Measurements from ENCODE around the gene MAP3K14.

MAP3K14 gene

GRCh38 chr17:45298546-45299285 is 18.1 kb downstream of the MAP3K14 start:
- no peak for DNase-seq

DNA sequence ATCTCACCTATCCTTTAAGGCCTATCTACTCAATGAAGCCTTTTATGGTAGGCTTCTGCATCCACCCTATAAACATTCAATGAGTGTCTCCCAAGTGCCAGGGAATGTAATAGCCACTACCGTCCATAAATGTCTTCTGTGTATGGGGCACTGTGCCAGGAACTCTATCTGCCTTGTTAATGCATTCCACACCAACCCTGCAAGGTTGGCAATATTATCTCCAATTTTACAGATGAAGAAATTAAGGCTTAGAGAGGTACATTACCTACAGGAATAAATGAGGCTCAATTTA is 20.0 kb downstream of the MAP3K14 start:
- DNase-seq: no peak

- peak; percentile 46 for DNase-seq
Measured at GRCh38 chr17:45296003-45296832, 20.6 kb downstream of the MAP3K14 start.

DNA sequence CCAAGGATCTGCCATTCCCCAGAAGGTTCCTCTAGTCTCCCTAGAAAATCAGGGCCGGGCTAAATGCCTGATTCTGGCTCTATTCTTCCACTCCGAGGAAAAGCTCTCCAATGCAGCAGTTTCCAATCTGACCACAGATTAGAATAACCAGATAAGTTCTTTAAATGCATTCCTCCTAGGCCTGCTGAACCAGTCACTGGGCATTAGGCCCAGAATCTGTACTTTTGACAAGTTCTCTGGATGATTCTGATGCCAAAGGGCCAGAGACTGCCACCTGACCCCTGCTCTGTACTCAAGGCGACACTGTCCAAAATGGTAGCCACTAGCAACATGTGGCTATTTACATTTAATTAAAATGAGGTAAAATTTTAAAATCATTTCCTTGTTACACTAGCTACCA is 22.3 kb downstream of the MAP3K14 start:
- peak; percentile 87 for DNase-seq

DNA sequence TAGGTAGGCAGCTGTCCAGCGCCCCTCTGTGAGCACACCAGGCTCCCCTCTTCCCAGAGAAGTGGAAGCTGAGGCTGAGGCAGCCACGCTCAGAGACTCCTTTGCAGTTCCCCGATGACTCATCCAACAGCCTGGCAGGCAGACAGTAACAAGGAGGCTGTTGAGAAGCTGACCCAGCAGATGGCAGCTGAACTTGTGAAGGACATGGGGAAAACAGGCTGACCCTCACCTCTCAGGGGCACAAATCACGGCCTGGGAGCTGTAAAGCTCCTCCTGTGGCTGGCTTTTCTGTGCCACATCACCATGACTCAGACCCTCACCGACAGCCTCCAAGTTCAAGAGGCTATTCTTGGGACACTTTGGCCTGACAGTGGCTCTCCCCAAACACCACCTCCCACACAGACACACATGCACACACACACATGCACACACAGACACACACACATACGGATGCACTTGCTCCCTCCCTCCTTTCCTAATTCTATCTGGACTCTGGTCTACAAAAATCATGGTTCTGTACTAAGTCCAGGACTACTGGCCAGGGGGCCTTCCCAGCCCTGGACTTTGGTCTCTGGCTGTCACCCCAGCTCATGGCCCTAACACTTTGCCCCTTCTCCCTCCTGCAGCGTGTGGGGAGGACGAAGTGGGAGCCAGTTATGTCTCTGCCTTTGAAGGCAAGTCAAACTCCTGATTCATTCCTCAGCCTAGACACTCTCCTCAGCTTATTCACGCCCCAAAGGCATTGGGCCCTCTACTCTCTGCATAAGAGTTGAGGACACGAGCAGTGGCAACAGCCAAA is 23.2 kb downstream of the MAP3K14 start:
- DNase-seq: peak; percentile 86

GRCh38 chr17:45292696-45293412 is 24.0 kb downstream of the MAP3K14 start:
- no peak for DNase-seq

DNA sequence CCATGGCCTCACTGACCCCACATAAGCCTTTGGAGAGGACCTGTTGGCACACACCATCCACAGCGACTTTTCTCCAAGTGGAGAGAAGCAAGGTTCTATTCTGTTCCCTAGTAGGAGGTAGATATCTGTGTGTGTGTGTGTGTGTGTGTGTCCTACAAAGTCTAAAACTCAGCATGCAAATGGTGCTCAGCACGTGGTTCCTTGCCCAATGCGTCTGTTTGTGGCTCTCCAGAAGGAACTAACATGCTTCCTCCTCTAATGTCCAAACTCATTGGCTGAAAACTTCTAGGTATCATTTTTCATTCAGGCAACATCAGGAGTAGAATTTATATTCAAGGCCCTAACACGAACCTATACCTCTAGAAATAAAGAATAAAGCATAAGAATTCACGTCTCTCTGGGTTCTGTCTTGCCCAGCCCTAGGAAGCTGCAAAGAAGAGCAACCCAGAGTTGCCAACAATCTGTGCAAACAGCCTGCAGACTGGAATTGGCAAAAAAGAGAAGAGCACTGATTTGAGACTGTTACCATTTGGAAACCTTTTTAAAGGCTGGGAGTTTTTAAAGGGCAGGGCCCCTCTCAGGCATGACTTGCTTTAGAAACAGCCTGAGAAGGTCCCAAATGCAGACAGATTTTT is 25.5 kb downstream of the MAP3K14 start:
- DNase-seq: no peak

- DNase-seq: no peak
Measured at GRCh38 chr17:45290269-45290765, 26.5 kb downstream of the MAP3K14 start.

DNA sequence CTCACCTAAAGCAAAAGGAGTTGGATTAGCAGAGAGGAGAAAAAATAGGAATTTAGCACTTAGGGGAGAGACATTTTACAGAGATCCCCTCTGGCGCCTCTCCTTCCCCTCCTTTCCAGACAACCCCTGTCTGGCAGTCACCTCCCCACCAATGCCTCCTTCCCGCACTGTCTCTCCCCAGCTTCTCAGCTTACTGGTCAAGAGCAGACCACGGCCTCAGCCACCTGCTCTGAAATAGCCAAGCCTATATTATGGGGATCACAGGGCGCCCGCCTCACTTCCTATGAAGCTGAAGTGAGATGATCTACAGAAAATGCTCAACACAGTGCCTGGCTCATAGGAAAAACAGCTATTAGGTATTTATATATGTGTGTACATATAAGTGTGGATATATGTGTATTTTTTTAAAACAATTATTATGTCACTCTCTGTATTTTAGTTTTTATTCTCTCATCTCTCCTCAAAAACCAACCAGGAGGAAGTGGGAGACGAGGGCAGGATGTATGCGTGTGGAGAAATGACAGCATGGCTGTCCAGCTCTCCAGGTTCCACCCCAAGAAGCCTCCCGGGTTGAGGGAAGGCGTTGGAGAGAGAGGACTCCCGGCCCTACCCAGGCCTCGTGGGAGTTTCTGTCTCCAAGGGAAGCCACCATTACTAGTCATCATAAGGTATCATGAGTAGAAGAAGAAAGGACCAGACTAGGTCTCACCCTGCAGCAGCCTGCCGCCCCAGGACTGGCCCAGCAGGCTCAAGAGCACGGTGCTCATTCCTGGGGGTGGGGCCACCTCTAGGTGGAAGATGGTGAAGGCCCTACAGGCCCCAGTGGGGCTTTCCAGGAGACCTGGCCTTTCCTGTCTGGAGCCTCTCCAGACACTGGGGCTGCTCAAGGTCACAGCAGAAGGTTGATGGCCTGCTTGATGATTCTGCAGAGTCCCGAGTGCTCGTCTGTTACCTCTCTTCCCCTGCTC is 27.2 kb downstream of the MAP3K14 start:
- no peak for DNase-seq

- DNase-seq: no peak
Measured at GRCh38 chr17:45288825-45289224, 28.0 kb downstream of the MAP3K14 start.

GRCh38 chr17:45287526-45288500 is 29.0 kb downstream of the MAP3K14 start:
- no peak for DNase-seq

DNA sequence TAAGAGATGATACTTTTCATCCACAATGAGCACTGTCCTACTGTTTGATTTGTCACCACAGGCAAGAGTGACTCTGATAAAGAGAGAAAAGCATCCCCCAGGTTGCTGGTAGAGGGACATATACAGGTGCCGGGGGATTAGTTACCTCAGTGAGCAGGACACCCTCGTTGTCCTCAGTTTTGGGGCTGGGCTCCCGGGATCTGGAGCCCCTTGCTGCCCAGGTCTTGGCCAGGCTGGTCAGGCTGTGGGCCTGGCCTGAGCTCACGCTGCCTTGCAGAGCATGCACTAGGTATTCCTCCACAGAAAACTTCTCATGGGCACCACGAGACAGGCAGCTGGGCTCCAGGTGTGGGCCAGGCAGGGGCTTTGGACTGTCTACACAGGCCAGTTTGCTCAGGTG is 30.5 kb downstream of the MAP3K14 start:
- no peak for DNase-seq

DNA sequence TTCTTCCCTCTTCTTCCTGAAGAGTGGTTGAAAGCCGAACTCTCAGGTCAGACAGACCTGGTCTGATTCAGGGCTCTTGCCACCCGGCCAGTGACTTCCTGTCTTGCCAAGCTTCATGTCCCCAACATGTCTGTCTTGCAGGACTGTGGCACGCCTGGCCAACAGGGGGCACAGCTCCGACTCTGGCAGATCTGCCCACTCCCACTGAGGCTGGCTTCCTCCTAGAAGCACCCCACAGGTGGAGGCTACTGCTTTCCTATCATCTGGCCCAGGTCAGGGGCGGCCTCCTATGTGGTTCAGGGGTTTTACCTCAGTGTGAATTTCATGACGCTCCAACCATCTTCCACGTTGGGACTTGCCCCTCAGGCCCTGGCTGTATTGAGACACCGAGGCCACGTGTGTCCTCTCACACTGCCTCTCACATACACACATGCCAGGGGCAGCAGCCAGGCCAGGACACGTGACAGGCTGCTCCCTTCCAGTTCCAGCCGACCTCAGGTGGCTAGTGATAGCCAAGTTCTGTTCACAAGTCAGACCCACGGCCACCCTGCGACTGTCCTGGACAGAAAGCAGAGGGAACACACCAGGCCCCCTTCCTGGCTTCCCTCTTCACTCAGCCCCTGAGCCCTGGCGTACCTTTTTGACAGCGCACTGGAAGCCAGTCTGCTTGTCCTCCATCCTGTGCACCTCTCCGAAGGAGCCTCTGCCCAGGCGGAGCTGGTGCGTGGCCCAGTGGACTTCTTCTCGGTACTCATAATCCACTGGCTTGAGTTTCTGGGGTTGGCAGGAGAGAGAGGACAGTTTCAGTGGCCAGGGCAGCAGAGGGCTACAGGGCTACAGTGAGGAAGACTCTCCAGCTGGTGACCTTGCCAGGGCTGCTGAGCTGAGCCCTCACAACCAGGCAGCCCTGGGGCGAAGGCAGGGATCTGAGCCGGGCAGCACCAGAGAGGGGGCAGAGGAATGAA is 32.4 kb downstream of the MAP3K14 start:
- no peak for DNase-seq

DNA sequence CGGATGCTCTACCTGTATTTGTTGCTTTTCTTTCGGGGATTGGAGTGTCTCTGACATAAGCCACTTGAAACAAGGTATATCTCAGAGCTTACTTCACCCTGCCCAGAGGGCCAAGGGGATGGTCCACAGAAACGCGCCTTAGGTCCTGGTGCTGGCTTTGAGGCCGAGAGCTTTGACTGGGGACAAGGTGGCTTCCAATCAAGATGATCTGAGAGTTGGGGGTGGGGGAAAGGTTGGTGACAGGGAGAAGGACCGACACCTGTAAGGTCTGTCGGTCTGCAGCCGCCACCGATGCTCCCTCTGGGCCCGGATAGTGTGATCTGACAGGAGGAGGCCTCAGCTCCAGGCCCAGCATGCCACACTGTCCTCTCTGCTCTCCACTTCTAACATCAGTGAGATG is 33.1 kb downstream of the MAP3K14 start:
- no peak for DNase-seq

DNA sequence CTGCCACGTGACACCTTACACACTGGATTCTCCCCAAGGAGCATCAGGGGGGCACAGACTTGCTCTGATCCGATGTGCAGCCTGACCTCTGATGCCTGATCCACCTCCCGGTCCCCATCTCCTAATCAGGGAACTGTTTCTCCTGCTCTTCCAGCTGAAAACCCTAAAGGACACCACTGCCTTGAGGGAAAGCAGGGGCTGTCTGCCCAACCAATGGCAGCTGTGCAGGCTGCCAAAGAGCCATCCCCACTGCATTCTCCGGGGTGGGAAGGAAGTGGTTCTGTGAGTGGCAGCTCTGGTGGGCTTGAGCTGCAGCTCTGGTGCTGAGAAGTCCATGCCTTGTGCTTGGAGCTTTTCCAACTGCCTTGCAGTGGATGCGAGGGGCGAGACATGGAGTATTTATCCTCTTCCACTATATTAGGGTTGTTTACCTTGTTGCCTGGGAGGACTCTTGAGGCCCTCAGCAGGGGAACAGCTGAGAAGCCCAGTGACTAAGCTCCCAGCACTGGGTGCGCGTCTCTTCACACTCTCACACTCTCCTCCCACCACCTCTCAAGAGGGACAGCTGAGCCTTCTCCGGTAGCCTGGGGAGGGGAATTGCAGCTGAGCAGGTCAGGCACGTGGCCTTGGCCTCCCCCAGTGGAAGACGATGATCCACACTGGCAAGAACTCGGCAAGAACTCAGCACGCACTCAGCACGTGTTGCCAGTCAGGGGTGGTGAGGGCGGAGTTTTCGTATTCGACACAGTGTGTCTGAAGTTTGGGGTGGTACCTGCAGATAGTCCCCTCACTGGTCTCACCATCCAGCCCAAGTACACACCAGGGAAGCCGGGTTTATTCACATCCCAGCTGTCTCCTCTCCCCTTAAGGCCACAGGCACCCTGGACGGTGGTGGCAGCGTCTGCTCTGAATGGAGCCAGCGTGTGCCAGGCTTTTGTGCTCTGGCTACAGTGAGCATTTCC is 33.9 kb downstream of the MAP3K14 start:
- DNase-seq: no peak

DNA sequence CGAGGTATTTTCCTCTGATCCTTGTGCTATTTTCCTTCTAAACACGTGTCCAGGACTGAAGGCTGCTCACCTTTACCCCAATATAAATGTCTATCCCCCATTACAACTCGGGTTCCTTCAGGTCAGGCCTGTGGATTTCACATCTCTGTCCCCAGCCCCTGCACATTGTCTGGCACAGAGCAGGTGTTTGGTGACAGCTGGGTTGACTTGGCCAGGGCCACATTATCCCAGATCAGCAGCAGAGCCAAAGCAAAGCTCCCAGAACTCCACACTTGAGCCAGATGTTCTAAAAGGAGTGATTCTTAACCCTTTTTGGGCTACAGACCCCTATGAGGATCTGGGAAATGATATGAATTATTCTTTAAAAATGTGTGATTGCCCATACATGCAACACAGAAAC is 36.9 kb downstream of the MAP3K14 start:
- no peak for DNase-seq

GRCh38 chr17:45277992-45278391 is 38.8 kb downstream of the MAP3K14 start:
- no peak for DNase-seq

Measured in fibroblast of upper back skin (primary cell).